ENCODE measurements around the gene CUL9.
A peak's percentile ranks its signal among the peaks of the same experiment; 100 is the strongest.

- TF ChIP-seq POLR2AphosphoS5 (IDR thresholded peaks at IDR 0.05) (peak in 1 of 3 donors; percentile 34), CTCF (IDR thresholded peaks at IDR 0.05) (peak; percentile 56 to 96 (median 90)), POLR2A (IDR thresholded peaks at IDR 0.05) (peak; percentile 21), EP300 (IDR thresholded peaks at IDR 0.05; ENCODE audit: low read depth) (no peak)
Observed at GRCh38 chr6:43228951-43229802, 47.2 kb downstream of the CUL9 start, which contains the start of gene DNPH1.
